HG02938 (cell line): ENCODE results near the gene LARP1B.
A peak's percentile ranks its signal among the peaks of the same experiment; 100 is the strongest.
"Not testable (repeated sequence)": the region's sequence is repeated elsewhere in the genome, so short reads cannot be mapped to it uniquely, and the experiment has no call there.

Experiments
- ATAC-seq: cut with Tn5 transposase; IDR thresholded peaks from one replicate; pipeline ENCODE4 v1.9.1; 2021; ENCODE audit warnings: mild to moderate bottlenecking, moderate library complexity; ENCODE audit not compliant: unreplicated experiment

Gene LARP1B

GRCh38 chr4:128134925-128135324, 73.8 kb downstream of the LARP1B start:
- ATAC-seq, result no peak

GRCh38 chr4:128135391-128135790, 74.3 kb downstream of the LARP1B start:
- ATAC-seq, result no peak

- ATAC-seq, result no peak
Measured at GRCh38 chr4:128141866-128142265, 80.8 kb downstream of the LARP1B start.

GRCh38 chr4:128145727-128146126, 84.6 kb downstream of the LARP1B start:
- ATAC-seq, result no peak

- ATAC-seq, result no peak
Measured at GRCh38 chr4:128153800-128154199, 92.7 kb downstream of the LARP1B start.

- no peak for ATAC-seq
Measured at GRCh38 chr4:128155231-128155855, 94.2 kb downstream of the LARP1B start.

GRCh38 chr4:128155874-128156456, 94.9 kb downstream of the LARP1B start:
- ATAC-seq, result no peak

GRCh38 chr4:128156472-128156871, 95.4 kb downstream of the LARP1B start:
- ATAC-seq, result not testable (repeated sequence)

- ATAC-seq, result no peak
Measured at GRCh38 chr4:128158894-128159293, 97.8 kb downstream of the LARP1B start.

GRCh38 chr4:128159967-128160366, 98.9 kb downstream of the LARP1B start:
- no peak for ATAC-seq

GRCh38 chr4:128161138-128161537, 100.0 kb downstream of the LARP1B start:
- no peak for ATAC-seq

GRCh38 chr4:128162434-128162833, 101.3 kb downstream of the LARP1B start:
- ATAC-seq, result no peak

- ATAC-seq, result no peak
Measured at GRCh38 chr4:128163177-128164117, 102.3 kb downstream of the LARP1B start.

- ATAC-seq, result no peak
Measured at GRCh38 chr4:128166982-128167381, 105.9 kb downstream of the LARP1B start.

GRCh38 chr4:128168701-128169100, 107.6 kb downstream of the LARP1B start:
- no peak for ATAC-seq

GRCh38 chr4:128169245-128169644, 108.1 kb downstream of the LARP1B start:
- ATAC-seq, result no peak

GRCh38 chr4:128176643-128177042, 115.5 kb downstream of the LARP1B start:
- no peak for ATAC-seq

GRCh38 chr4:128177498-128177897, 116.4 kb downstream of the LARP1B start:
- no peak for ATAC-seq

- ATAC-seq, result no peak
Measured at GRCh38 chr4:128186623-128187022, 125.5 kb downstream of the LARP1B start.

GRCh38 chr4:128191115-128191781, 130.1 kb downstream of the LARP1B start:
- ATAC-seq, result peak; percentile 99
